K562 (cell line): ENCODE measurements around the gene OTULIN. TPM values are rescaled to one million over a fixed set of nuclear protein-coding genes. Genes with fewer than 3 reads are reported as not detected.

Source experiments
- ATAC-seq: fragments of 200-7000 bp; cut with Tn5 transposase; 3 replicates; pipeline ENCODE4 v1.9.1; 2020; ENCODE audit warnings: moderate library complexity
- BruUV-seq: library from RNA; stranded (reverse); fragments of 400-500 nt; replicated peaks from 2 replicates; lab custom pipeline; 2021; lab: Mats Ljungman, UMichigan
- CTCF ChIA-PET: fragments of 300-600 bp; formaldehyde crosslinking; extraction: SDS; loops from one replicate; lab custom pipeline; 2021; ENCODE audit warnings: low intra/inter-chr PET ratio; lab: Yijun Ruan, JAX
- POLR2A ChIA-PET: fragments of 300-600, 350-650 bp; sonication (Branson Sonifier 250); formaldehyde crosslinking; extraction: SDS; loops from one replicate; lab custom pipeline; 2021; ENCODE audit warnings: antibody characterized with exemption, inconsistent platforms; lab: Yijun Ruan, JAX
- DNase-seq, 4 experiments: peaks; one replicate each; pipeline versions ENCODE4 v3.0.0 to v3.0.0-alpha.2; 2011 to 2018; ENCODE audit warnings: low spot score in 3 of 4, mixed read lengths in 3 of 4; ENCODE audit errors: extremely low read depth in 1 of 4
- FAIRE-seq: peaks from 2 replicates; lab custom pipeline; 2011; peaks lifted over from hg19 to GRCh38; lab: Jason Lieb, UNC
- H2AFZ ChIP-seq: 2 replicates; pipeline ENCODE4 v1.6.0; 2011; ENCODE audit warnings: low read depth, low read length, control low read depth, inconsistent platforms
- H3K27ac ChIP-seq: fragments of 200-600 bp; 3 replicates; pipeline ENCODE4 v1.8.0; 2011; ENCODE audit warnings: low read depth, mild to moderate bottlenecking, control low read depth, inconsistent platforms, low read length, moderate library complexity, mixed read lengths; ENCODE audit errors: extremely low read depth
- H3K27me3 ChIP-seq, 2 experiments: fragments of 300-600 bp in 1 of 2; 2 replicates in 1 of 2; 3 replicates in 1 of 2; pipeline versions ENCODE4 v1.6.0 to v1.8.0; 2011; ENCODE audit warnings: inconsistent platforms in 2 of 2, low read length in 2 of 2, mild to moderate bottlenecking in 1 of 2, mixed read lengths in 1 of 2, moderate library complexity in 1 of 2; ENCODE audit not compliant: control insufficient read depth in 2 of 2, insufficient read depth in 2 of 2
- H3K36me3 ChIP-seq: fragments of 300-600 bp; 3 replicates; pipeline ENCODE4 v1.8.0; 2011; ENCODE audit warnings: mild to moderate bottlenecking, low read length, inconsistent platforms; ENCODE audit not compliant: control insufficient read depth, insufficient read depth
- H3K4me1 ChIP-seq, 2 experiments: fragments of 200-600 bp in 1 of 2; replicated peaks in 1 of 2; 2 replicates in 1 of 2; 3 replicates in 1 of 2; pipeline versions ENCODE4 v1.5.1 to v1.8.0; 2011; ENCODE audit warnings: inconsistent platforms in 2 of 2, low read length in 2 of 2, mild to moderate bottlenecking in 1 of 2, mixed read lengths in 1 of 2, moderate library complexity in 1 of 2; ENCODE audit not compliant: control insufficient read depth in 2 of 2, insufficient read depth in 2 of 2
- H3K4me2 ChIP-seq: 2 replicates; pipeline ENCODE4 v1.6.1; 2011; ENCODE audit warnings: low read length, control low read depth, inconsistent platforms, mixed read lengths; ENCODE audit not compliant: insufficient read depth
- H3K4me3 ChIP-seq: fragments of 200-600 bp; sonication (generic), shearing (Covaris generic); 2 replicates; pipeline ENCODE4 v1.5.1; 2016; ENCODE audit warnings: control low read depth, inconsistent platforms
- H3K79me2 ChIP-seq: fragments of 200-600 bp; 3 replicates; pipeline ENCODE4 v1.8.0; 2011; ENCODE audit warnings: low read length, inconsistent platforms; ENCODE audit not compliant: control insufficient read depth, insufficient read depth
- H3K9ac ChIP-seq, 2 experiments: 2 replicates each; pipeline versions ENCODE4 v1.6.0 to v1.6.1; 2011; ENCODE audit warnings: low read depth in 2 of 2, low read length in 2 of 2, control low read depth in 1 of 2, inconsistent platforms in 1 of 2, mild to moderate bottlenecking in 1 of 2, mixed read lengths in 1 of 2; ENCODE audit not compliant: insufficient read depth in 1 of 2
- H3K9me1 ChIP-seq: one replicate; pipeline ENCODE4 v1.6.0; 2011; ENCODE audit warnings: inconsistent platforms, mild to moderate bottlenecking, low read length, moderate library complexity; ENCODE audit not compliant: control insufficient read depth, insufficient read depth
- H3K9me3 ChIP-seq: replicated peaks from 2 replicates; pipeline ENCODE4 v1.5.1; 2011; ENCODE audit warnings: low read depth, low read length, inconsistent platforms; ENCODE audit not compliant: control insufficient read depth, insufficient read depth
- H4K20me1 ChIP-seq: replicated peaks from 2 replicates; pipeline ENCODE4 v1.6.1; 2011; ENCODE audit warnings: low read length, inconsistent platforms, mixed read lengths; ENCODE audit not compliant: control insufficient read depth, insufficient read depth
- EP300 ChIP-seq: IDR thresholded peaks from 2 replicates; pipeline ENCODE4 v1.6.1; 2012; ENCODE audit warnings: low read length, improper control_type of control experiment
- ERF ChIP-seq: fragments of 450-650 bp; formaldehyde crosslinking; IDR thresholded peaks from 2 replicates; pipeline ENCODE4 v1.4.0; 2020; ENCODE audit warnings: mild to moderate bottlenecking, mixed read lengths
- MAFG ChIP-seq: fragments of 450-650 bp; conservative IDR thresholded peaks from 2 replicates; pipeline ENCODE4 v1.6.1; 2016; ENCODE audit warnings: missing genetic modification characterization, missing compliant biosample characterization
- NR0B1 ChIP-seq: fragments of 450-650 bp; IDR thresholded peaks from one replicate; pipeline ENCODE4 v1.6.1; 2018; ENCODE audit warnings: mild to moderate bottlenecking, moderate library complexity; ENCODE audit not compliant: partially characterized antibody
- SAP30 ChIP-seq: fragments of 200-600 bp; sonication (generic); IDR thresholded peaks from 2 replicates; pipeline ENCODE4 v1.6.1; 2012; ENCODE audit warnings: borderline replicate concordance, low read depth, mild to moderate bottlenecking, moderate library complexity, low read length, control low read depth, inconsistent platforms; ENCODE audit not compliant: insufficient read depth, poor library complexity, severe bottlenecking
- ZBTB40 ChIP-seq, 2 experiments: fragments of 450-650 bp in 1 of 2; sonication (generic) in 1 of 2; formaldehyde crosslinking in 1 of 2; IDR thresholded peaks; 2 replicates each; pipeline versions ENCODE4 v1.7.1 to v1.9.0; 2016 to 2022; ENCODE audit warnings: inconsistent platforms in 1 of 2, mild to moderate bottlenecking in 1 of 2, missing genetic modification reagents in 1 of 2
- ZNF436 ChIP-seq: fragments of 250-450, 450-650 bp; sonication (Bioruptor Pico); formaldehyde crosslinking; IDR thresholded peaks from 2 replicates; pipeline ENCODE4 v1.7.0; 2020; ENCODE audit warnings: mild to moderate bottlenecking
- ZNF740 ChIP-seq, 3 experiments: fragments of 200-800 bp in 1 of 3; sonication (Bioruptor generic) in 1 of 3; sonication (generic) in 1 of 3; formaldehyde crosslinking in 1 of 3; IDR thresholded peaks; 2 replicates each; pipeline versions ENCODE4 v1.6.1 to v1.8.0; 2016 to 2022; ENCODE audit warnings: mild to moderate bottlenecking in 2 of 3, missing compliant biosample characterization in 2 of 3, missing genetic modification characterization in 2 of 3, missing genetic modification reagents in 1 of 3
- ZNF77 ChIP-seq: fragments of 250-450 bp; sonication (Bioruptor Pico); IDR thresholded peaks from 2 replicates; pipeline ENCODE4 v1.5.0; 2020
- WGBS: fragments of 100-300 bp; shearing (Covaris generic); methylation state at CpG from one replicate; pipeline ENCODE4 v1.1.6; 2016; ENCODE audit warnings: low coverage, mixed read lengths; ENCODE audit not compliant: insufficient coverage; ENCODE audit errors: missing lambda C conversion rate; 5-methylcytosine and 5-hydroxymethylcytosine counted together
- in situ Hi-C: fragments of 300-500 bp; cut with MboI; formaldehyde crosslinking; loops from 4 replicates; pipeline ENCODE4 v1.15.0; 2018; ENCODE audit warnings: inconsistent platforms, mixed read lengths
- intact Hi-C: fragments of 100-400 bp; cut with micrococcal nuclease; formaldehyde crosslinking; loops from 2 replicates; pipeline ENCODE4 v1.14.2; 2022
- polyA plus RNA-seq, 8 experiments: library from polyadenylated mRNA; depleted of rRNA in 4 of 8; stranded (reverse) in 5 of 8; unstranded in 3 of 8; fragments of >200 nt; fragmentation: Nextera tagmentation in 2 of 8; fragmentation: Illumina TruSeq in 1 of 8; extraction: Ambion mirVana in 2 of 8; extraction: Trizol in 1 of 8; gene quantifications; 2 replicates each; pipeline versions ENCODE4 v1.2.1 to v1.2.3, GENCODE V29; 2011 to 2014; ENCODE audit warnings: inconsistent platforms in 1 of 8, missing spikeins in 1 of 8
- total RNA-seq, 7 experiments: library from RNA; depleted of rRNA in 6 of 7; stranded (reverse); fragments of >200 nt in 6 of 7; fragmentation: Illumina TruSeq in 2 of 7; extraction: Trizol in 2 of 7; gene quantifications; 2 replicates each; pipeline versions ENCODE4 v1.2.1 to v1.2.3, GENCODE V29; 2011 to 2021; ENCODE audit warnings: low replicate concordance in 1 of 7

OTULIN gene
- total and polyA plus RNA-seq, 9 of the 15 experiments (the other 6 are each of a cell fraction or from before 2014, with no cell fraction given): 3.3 to 33.6 (median 20.1) TPM

DNA sequence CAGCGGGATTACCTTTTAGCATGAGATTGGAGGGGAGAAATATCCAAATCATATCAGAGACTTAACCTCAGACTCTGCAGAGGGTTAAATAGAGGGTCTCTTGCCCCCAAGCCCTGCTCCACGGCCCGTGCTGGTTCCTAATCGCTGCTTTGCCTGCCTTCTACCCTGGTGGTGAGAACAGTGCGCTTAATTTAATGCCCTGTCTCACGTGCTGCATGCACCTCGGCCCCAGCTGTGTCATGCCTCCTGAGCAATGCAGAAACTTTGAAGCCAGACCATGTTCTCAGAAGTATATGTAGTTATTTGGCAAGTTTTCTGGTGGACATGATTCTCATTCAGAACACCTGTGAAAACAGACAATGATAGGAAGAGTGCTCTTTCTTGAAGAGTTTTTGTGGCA is 1.4 kb downstream of the OTULIN start:
- Histone ChIP-seq H3K4me3 (peak overlapping the region; percentile 78; the same call in 1 of the 2 replicates), H3K9me3 (no peaks in the 10 kb centered on the region), H3K4me2 (peak overlapping the region; percentile 79), H3K27ac (no peak overlapping the region), H3K79me2 (peaks cover 75% of the 10 kb centered on the region), H3K36me3 (peaks cover 17% of the 10 kb centered on the region; the same call in 1 of the 3 replicates), H3K27me3 (no peaks in the 10 kb centered on the region), H4K20me1 (peaks cover 9% of the 10 kb centered on the region; the same call in 1 of the 2 replicates), H3K9me1 (no peaks in the 10 kb centered on the region), H3K4me1 (peaks cover 16 to 24% of the 10 kb centered on the region in 2 experiments), H3K9ac (peak overlapping the region; percentile 78 to 84; a peak in 3 of 4 replicates), H2AFZ (no peak overlapping the region)
- no TSS peak for BruUV-seq
- 7% methylated on average over 7 of the region's 7 CpGs for WGBS
- peak in 2 of 4 experiments; percentile 54 to 64 for DNase-seq
- intact Hi-C loops: no loop called here
- ChIA-PET POLR2A (interaction anchor here (0.5 kb wide), 1 partner anchor 9 kb away, joined by 3 read pairs; no protein-coding TSS in a partner anchor), CTCF (no interaction called here)
- ATAC-seq: peak; percentile 65
- peak; percentile 32 for FAIRE-seq
- in situ Hi-C loops: loop anchor here (10.0 kb wide), 1 partner anchor 661 kb away; no protein-coding TSS in a partner anchor
- TF ChIP-seq ZNF77 (CRISPR knock-in tag) (no peak), EP300 (no peak), ZBTB40 (IDR thresholded peaks at IDR 0.05) (no peak), ZBTB40 (CRISPR knock-in tag; IDR thresholded peaks at IDR 0.05) (peak; percentile 37; the same call in 1 of the 2 replicates), ERF (CRISPR knock-in tag) (no peak), ZNF740 (CRISPR knock-in tag; IDR thresholded peaks at IDR 0.05) (peak; percentile 41; the same call in 1 of the 2 replicates), ZNF740 (tag; IDR thresholded peaks at IDR 0.05) (no peak), SAP30 (no peak), ZNF436 (CRISPR knock-in tag) (no peak), MAFG (no peak), NR0B1 (no peak)
